Bronchial epithelial cell (primary cell): ENCODE data around the gene STN1. TPM values are rescaled to one million over a fixed set of nuclear protein-coding genes. Genes with fewer than 3 reads are reported as not detected.

Source experiments
- DNase-seq: peaks from one replicate; pipeline ENCODE4 v3.0.0-alpha.2; 2010; ENCODE audit warnings: low read depth
- FAIRE-seq: peaks from 2 replicates; lab custom pipeline; 2011; peaks lifted over from hg19 to GRCh38; lab: Jason Lieb, UNC
- H3K27me3 ChIP-seq: 2 replicates; pipeline ENCODE4 v1.5.1; 2011; ENCODE audit warnings: low read length; ENCODE audit not compliant: control insufficient read depth, insufficient read depth
- H3K36me3 ChIP-seq: 2 replicates; pipeline ENCODE4 v1.5.1; 2011; ENCODE audit warnings: low read length; ENCODE audit not compliant: control insufficient read depth, insufficient read depth
- H3K4me3 ChIP-seq: 2 replicates; pipeline ENCODE4 v1.5.1; 2011; ENCODE audit warnings: mild to moderate bottlenecking, low read depth, low read length, control low read depth
- CTCF ChIP-seq: IDR thresholded peaks from 2 replicates; pipeline ENCODE4 v1.5.1; 2011; ENCODE audit warnings: mild to moderate bottlenecking, moderate library complexity, low read length, control low read depth, inconsistent platforms; ENCODE audit not compliant: insufficient read depth, severe bottlenecking
- total RNA-seq: library from RNA; depleted of rRNA; stranded (reverse); fragments of >200 nt; gene quantifications from 2 replicates; pipeline ENCODE4 v1.2.1, GENCODE V29; 2014

Gene STN1
- total RNA-seq, 1 donor from 2014 or later: 67.7 TPM

GRCh38 chr10:103884681-103885139, 33.3 kb downstream of the STN1 start:
- TF ChIP-seq CTCF: peak; percentile 81
- DNase-seq (peak; percentile 77), FAIRE-seq (peak; percentile 60)
- no peak overlapping the region for H3K4me3 ChIP-seq
- H3K27me3 ChIP-seq: no peaks in the 10 kb centered on the region
- H3K36me3 ChIP-seq: peaks cover 1% of the 10 kb centered on the region

GRCh38 chr10:103882285-103883007, 35.5 kb downstream of the STN1 start:
- FAIRE-seq: peak; percentile 68
- no peak for TF ChIP-seq CTCF
- H3K4me3 ChIP-seq: no peak overlapping the region
- H3K27me3 ChIP-seq: no peaks in the 10 kb centered on the region
- no peak for DNase-seq
- peaks cover 1% of the 10 kb centered on the region for H3K36me3 ChIP-seq

GRCh38 chr10:103881416-103882284, 36.3 kb downstream of the STN1 start:
- DNase-seq (peak; percentile 100), FAIRE-seq (peak; percentile 98)
- Histone ChIP-seq H3K27me3 (no peaks in the 10 kb centered on the region), H3K4me3 (no peak overlapping the region), H3K36me3 (peaks cover 1% of the 10 kb centered on the region)
- TF ChIP-seq CTCF: no peak

GRCh38 chr10:103879831-103880230, 38.2 kb downstream of the STN1 start:
- H3K36me3 ChIP-seq: peaks cover 1% of the 10 kb centered on the region
- TF ChIP-seq CTCF: no peak

GRCh38 chr10:103879409-103879808, 38.6 kb downstream of the STN1 start:
- Histone ChIP-seq H3K27me3 (no peaks in the 10 kb centered on the region), H3K4me3 (no peak overlapping the region), H3K36me3 (peaks cover 1% of the 10 kb centered on the region)
- FAIRE-seq: no peak
- no peak for TF ChIP-seq CTCF
- peak; percentile 44 for DNase-seq

More at GRCh38 chr10:103879831-103880230, 38.2 kb downstream of the STN1 start:
- FAIRE-seq (no peak), DNase-seq (no peak)
- Histone ChIP-seq H3K4me3 (no peak overlapping the region), H3K27me3 (no peaks in the 10 kb centered on the region)
